GM18870 (cell line): ENCODE results near the gene POU5F1.
"Not testable (repeated sequence)": the region's sequence is repeated elsewhere in the genome, so short reads cannot be mapped to it uniquely, and the experiment has no call there.

Source experiments
- ATAC-seq: cut with Tn5 transposase; IDR thresholded peaks from one replicate; pipeline ENCODE4 v1.9.1; 2021; ENCODE audit warnings: moderate library complexity; ENCODE audit not compliant: unreplicated experiment

The POU5F1 gene

GRCh38 chr6:31192431-31193105 is 22.1 kb upstream of the POU5F1 start:
- ATAC-seq = not testable (repeated sequence)

GRCh38 chr6:31190488-31190887 is 20.0 kb upstream of the POU5F1 start:
- ATAC-seq = no peak

DNA sequence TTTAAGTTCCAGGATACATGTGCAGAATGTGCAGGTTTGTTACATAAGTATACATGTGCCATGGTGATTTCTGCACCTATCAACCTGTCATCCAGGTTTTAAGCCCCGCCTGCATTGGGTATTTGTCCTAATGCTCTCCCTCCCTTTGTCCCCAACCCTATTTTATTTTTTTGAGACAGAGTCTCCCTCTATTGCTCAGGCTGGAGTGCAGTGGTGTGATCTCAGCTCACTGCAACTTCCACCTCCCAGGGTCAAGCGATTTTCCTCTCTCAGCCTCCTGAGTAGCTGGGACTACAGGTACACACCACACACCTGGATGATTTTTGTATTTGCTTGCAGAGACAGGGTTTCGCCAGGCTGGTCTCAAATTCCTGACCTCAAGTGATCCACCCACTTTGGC is 18.7 kb upstream of the POU5F1 start:
- ATAC-seq = not testable (repeated sequence)

- ATAC-seq = no peak
Observed at GRCh38 chr6:31187780-31188194, 17.3 kb upstream of the POU5F1 start.

DNA sequence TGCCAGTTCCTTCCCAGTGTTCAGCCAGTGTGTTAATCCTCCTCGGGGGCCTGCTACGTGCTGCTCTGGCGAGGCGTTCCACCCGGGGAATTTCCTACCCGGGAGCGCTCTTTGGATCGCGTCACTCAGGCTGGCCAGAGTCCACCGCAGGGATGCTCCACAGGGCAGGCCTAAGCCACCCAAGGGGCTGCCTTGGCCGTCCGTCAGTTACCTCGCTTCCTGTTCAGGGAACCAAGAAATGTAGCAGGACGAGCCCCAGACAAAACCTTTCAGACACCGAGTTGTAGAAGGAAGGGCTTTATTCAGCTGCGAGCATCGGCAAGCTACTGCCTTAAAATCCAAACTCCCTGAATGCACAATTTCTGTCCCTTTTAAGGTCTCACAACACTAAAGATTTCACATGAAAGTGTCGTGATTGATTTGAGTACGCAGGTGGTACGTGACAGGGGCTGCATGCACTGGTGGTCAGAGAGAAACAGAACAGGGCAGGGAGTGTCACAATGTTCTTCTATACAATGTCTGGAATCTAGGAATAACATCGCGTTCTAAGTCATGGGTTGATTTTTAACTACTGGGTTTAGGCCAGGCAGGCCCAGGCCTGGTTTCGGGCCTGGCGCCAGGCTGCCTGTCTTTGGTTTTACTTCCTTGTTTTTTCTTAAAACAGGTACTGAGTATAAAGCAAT is 15.7 kb upstream of the POU5F1 start:
- no peak for ATAC-seq

DNA sequence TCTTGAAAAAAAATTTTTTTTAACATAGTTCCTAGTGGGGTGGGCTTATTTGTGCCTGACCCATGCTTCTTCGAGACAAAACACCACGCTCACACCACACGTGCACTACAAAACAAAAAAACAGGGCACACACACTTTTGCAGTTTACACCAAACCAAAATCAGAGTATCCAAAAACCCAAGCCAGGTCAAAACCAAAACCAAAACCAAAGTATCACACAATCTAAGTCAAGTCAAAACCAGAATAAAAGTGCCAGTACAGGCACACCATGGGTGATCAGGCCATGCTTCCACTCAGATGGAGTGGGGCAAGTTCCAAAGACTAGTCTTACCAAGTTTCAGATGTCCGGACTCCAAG is 15.2 kb upstream of the POU5F1 start:
- ATAC-seq = not testable (repeated sequence)

- ATAC-seq = not testable (repeated sequence)
Observed at GRCh38 chr6:31183859-31184258, 13.4 kb upstream of the POU5F1 start.

- ATAC-seq = not testable (repeated sequence)
Observed at GRCh38 chr6:31183287-31183686, 12.8 kb upstream of the POU5F1 start.

DNA sequence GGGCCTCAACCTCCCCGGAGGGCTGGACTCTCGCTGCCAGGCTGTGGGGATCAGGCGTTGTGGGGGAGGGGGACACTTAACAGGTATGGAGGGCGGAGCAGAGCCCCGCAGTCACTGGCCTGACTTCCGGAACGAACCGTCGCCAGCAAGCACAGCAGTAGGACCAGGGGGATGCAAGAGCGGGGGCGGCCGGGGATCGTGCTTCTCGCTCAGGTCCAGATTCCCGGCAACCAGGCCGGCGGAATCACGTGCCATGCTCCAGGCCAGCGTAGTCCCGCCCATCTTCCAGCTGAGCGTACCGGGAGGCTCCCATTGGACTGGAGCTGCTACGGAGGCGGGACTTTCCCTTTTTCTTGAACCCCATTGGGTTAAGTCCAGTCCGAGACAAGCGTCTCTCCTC is 10.0 kb upstream of the POU5F1 start:
- no peak for ATAC-seq

- ATAC-seq = no peak
Observed at GRCh38 chr6:31179896-31180295, 9.4 kb upstream of the POU5F1 start.

- ATAC-seq = no peak
Observed at GRCh38 chr6:31179042-31179386, 8.5 kb upstream of the POU5F1 start.

DNA sequence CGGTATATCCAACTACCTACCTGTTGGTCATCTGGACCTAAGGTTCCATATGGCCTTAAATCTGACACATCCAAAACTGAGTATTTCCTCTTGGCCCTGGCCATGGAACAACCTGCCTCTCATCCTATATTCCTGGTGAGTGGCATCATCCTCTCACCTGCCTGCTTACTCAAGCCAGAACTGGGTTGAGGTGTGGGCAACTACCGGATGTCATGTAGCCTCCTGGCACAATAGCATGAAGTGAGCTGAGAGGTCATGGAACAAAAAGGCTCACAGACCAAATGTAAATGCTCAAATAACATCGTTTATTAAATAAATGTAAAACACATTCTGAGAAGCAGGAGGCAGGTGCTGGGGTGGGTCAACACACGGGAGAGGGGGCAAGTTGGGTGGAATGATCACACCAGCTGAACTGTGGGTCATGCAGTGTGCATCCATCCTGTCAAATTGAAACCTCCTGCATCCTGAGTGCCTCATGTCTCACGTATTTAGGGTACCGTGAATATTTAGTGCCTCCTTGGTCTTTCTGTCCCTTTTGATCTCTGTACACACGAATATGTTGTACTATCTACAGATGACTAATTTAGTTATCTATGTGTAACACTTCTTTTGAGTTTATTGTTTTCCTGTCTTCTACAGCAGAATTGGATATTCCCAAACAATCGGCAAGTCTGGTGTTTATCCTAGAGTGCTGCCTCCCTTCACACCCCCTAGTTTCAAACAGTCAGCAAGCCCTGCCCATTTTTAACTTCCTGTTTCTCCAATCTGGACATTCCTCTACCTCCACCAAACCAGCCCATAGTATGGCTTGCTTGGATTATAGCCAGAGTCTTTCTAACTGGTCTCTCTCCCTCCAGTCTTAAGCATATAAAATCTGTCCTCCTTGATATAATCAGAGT is 7.9 kb upstream of the POU5F1 start:
- ATAC-seq = no peak

DNA sequence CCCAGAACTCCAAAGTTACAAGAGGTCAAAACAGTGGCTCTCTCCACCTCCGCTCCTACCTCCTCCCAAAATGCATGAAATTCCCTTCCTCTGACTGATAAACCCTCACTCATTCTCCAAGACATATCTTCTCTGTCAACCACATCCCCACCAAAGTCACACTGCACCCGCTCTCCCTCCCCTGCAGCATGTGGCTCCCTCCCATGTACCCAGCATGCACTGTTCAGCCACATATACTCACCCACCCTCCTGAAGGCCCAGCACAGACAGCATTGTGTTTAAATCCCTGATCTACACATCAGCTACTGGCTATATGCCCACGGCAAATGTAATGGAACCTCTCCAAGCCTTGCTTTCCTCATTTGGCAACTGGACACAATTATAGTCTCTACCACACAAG is 5.5 kb upstream of the POU5F1 start:
- no peak for ATAC-seq

GRCh38 chr6:31174378-31174777 is 3.9 kb upstream of the POU5F1 start:
- no peak for ATAC-seq

- no peak for ATAC-seq
Observed at GRCh38 chr6:31173406-31173805, 2.9 kb upstream of the POU5F1 start.

- no peak for ATAC-seq
Observed at GRCh38 chr6:31172973-31173384, 2.5 kb upstream of the POU5F1 start.

- no peak for ATAC-seq
Observed at GRCh38 chr6:31171931-31172905, 1.7 kb upstream of the POU5F1 start.

DNA sequence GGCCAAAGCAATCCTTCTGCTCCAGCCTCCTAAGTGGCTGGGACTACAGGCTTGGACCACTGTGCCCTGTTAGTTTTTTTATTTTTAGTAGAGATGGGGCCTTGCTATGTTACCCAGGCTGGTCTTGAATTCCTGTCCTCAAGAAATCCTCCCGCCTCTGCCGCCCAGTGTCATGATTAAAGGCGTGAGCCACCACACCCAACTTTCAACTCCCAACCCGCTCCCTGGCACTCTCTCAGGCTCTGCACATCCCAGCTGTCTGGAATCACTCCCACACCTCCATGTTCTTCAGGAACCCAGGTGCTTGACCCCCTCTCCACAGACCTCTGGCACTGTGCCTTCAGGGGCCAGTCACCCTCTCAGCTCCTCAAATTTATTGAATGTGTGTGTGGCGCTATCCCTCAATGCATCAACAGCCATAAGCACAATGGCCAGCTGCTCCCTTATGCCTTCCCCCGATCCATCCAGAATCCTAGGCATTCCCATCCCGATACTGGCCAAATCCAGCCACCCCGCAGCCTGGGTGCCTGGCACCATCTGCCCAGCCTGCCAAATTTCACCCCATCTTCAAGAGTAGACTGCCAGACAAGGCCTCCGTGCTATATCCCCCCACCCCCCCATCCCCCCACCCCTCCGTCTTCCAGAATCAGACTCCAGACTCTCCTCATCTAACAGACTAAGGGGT is 647 bp upstream of the POU5F1 start:
- no peak for ATAC-seq

DNA sequence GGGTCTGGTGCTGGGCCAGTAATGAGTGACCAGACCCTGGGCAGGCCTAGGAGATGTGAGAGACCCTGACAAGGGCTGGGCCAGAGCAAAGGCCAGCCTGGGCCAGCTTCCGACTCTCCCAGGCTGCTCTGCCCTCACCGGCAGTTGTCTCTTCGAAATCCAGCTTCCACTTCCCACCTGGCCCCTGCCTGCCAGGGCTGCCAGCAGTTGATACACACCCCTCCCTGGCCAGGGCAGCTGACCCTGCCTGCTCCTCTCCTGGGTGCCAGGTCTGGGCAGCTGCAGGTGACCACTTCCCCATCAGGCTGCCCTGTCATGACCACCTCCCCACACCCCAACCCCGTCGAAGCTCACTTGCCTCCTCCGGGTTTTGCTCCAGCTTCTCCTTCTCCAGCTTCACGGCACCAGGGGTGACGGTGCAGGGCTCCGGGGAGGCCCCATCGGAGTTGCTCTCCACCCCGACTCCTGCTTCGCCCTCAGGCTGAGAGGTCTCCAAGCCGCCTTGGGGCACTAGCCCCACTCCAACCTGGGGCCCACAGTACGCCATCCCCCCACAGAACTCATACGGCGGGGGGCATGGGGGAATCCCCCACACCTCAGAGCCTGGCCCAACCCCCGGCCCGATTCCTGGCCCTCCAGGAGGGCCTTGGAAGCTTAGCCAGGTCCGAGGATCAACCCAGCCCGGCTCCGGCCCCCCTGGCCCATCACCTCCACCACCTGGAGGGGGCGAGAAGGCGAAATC is 453 bp downstream of the POU5F1 start:
- not testable (repeated sequence) for ATAC-seq
